IMR-90 (cell line): ENCODE measurements around the gene CDC42BPA. TPM values are rescaled to one million over a fixed set of nuclear protein-coding genes. Genes with fewer than 3 reads are reported as not detected.

Experiments
- ATAC-seq: fragments of 200-7000 bp; cut with Tn5 transposase; 2 replicates; pipeline ENCODE4 v1.9.1; 2020; ENCODE audit warnings: low read depth, mild to moderate bottlenecking, moderate library complexity
- BruUV-seq: library from RNA; stranded (reverse); fragments of 400-500 nt; replicated peaks from 2 replicates; lab custom pipeline; 2021; lab: Mats Ljungman, UMichigan
- CTCF ChIA-PET: fragments of 300-600 bp; formaldehyde crosslinking; extraction: SDS; loops from one replicate; lab custom pipeline; 2021; ENCODE audit warnings: antibody characterized with exemption; lab: Yijun Ruan, JAX
- POLR2A ChIA-PET: fragments of 300-600 bp; sonication (Branson Sonifier 250); formaldehyde crosslinking; loops from one replicate; lab custom pipeline; 2022; ENCODE audit warnings: antibody characterized with exemption; ENCODE audit not compliant: unreplicated experiment; lab: Charles Lee
- DNase-seq: peaks from one replicate; pipeline ENCODE4 v3.0.0; 2013
- H2AFZ ChIP-seq: replicated peaks from 2 replicates; pipeline ENCODE3; 2013; ENCODE audit warnings: low read length, mild to moderate bottlenecking; ENCODE audit not compliant: poor library complexity
- H2AK5ac ChIP-seq: 2 replicates; pipeline ENCODE4 v1.6.1; 2013; ENCODE audit warnings: low read depth, low read length, inconsistent platforms
- H2AK9ac ChIP-seq: replicated peaks from 2 replicates; pipeline ENCODE3; 2013; ENCODE audit warnings: mild to moderate bottlenecking, low read depth, low read length, moderate library complexity; ENCODE audit not compliant: poor library complexity
- H2BK120ac ChIP-seq: 2 replicates; pipeline ENCODE4 v1.6.1; 2013; ENCODE audit warnings: low read depth, low read length, inconsistent platforms
- H2BK15ac ChIP-seq: 3 replicates; pipeline ENCODE4 v1.6.1; 2013; ENCODE audit warnings: low read depth, low read length, inconsistent platforms
- H2BK20ac ChIP-seq: 2 replicates; pipeline ENCODE4 v1.6.1; 2013; ENCODE audit warnings: low read depth, mild to moderate bottlenecking, inconsistent platforms, low read length, moderate library complexity
- H2BK5ac ChIP-seq: 2 replicates; pipeline ENCODE4 v1.6.1; 2013; ENCODE audit warnings: mild to moderate bottlenecking, low read depth, low read length, inconsistent platforms; ENCODE audit not compliant: poor library complexity, severe bottlenecking
- H3K14ac ChIP-seq: replicated peaks from 2 replicates; pipeline ENCODE4 v1.6.1; 2013; ENCODE audit warnings: low read depth, low read length, inconsistent platforms
- H3K18ac ChIP-seq: 2 replicates; pipeline ENCODE4 v1.6.1; 2013; ENCODE audit warnings: low read depth, low read length, control low read depth
- H3K23ac ChIP-seq: 2 replicates; pipeline ENCODE4 v1.6.1; 2013; ENCODE audit warnings: low read depth, low read length, inconsistent platforms
- H3K27ac ChIP-seq: 2 replicates; pipeline ENCODE4 v1.5.1; 2013; ENCODE audit warnings: mild to moderate bottlenecking, control low read depth, low read length; ENCODE audit not compliant: insufficient read depth
- H3K27me3 ChIP-seq: 2 replicates; pipeline ENCODE4 v1.6.1; 2013; ENCODE audit warnings: low read length; ENCODE audit not compliant: control insufficient read depth, insufficient read depth
- H3K36me3 ChIP-seq: 2 replicates; pipeline ENCODE4 v1.6.1; 2013; ENCODE audit warnings: low read length, mixed read lengths; ENCODE audit not compliant: control insufficient read depth, insufficient read depth
- H3K4ac ChIP-seq: 2 replicates; pipeline ENCODE4 v1.6.1; 2013; ENCODE audit warnings: low read depth, low read length, inconsistent platforms
- H3K4me1 ChIP-seq: 2 replicates; pipeline ENCODE4 v1.6.1; 2013; ENCODE audit warnings: low read length, mixed read lengths; ENCODE audit not compliant: control insufficient read depth, insufficient read depth
- H3K4me2 ChIP-seq: 2 replicates; pipeline ENCODE4 v1.6.1; 2013; ENCODE audit warnings: low read depth, mild to moderate bottlenecking, control low read depth, low read length, moderate library complexity
- H3K4me3 ChIP-seq: 2 replicates; pipeline ENCODE4 v1.5.1; 2013; ENCODE audit warnings: low read depth, mild to moderate bottlenecking, control low read depth, low read length, moderate library complexity; ENCODE audit not compliant: insufficient read depth
- H3K56ac ChIP-seq: 2 replicates; pipeline ENCODE4 v1.6.1; 2013; ENCODE audit warnings: low read length, inconsistent platforms; ENCODE audit not compliant: insufficient read depth; ENCODE audit errors: extremely low read depth
- H3K79me1 ChIP-seq, 2 experiments: 2 replicates each; pipeline ENCODE4 v1.6.1; 2013; ENCODE audit warnings: low read length in 2 of 2, inconsistent platforms in 1 of 2, low read depth in 1 of 2
- H3K9ac ChIP-seq: 2 replicates; pipeline ENCODE4 v1.6.1; 2013; ENCODE audit warnings: low read depth, low read length, control low read depth
- H3K9me1 ChIP-seq: 2 replicates; pipeline ENCODE4 v1.6.1; 2013; ENCODE audit warnings: low read length, inconsistent platforms; ENCODE audit not compliant: insufficient read depth
- H3K9me3 ChIP-seq: 2 replicates; pipeline ENCODE4 v1.6.1; 2013; ENCODE audit warnings: low read length; ENCODE audit not compliant: control insufficient read depth, insufficient read depth
- H4K20me1 ChIP-seq: 2 replicates; pipeline ENCODE4 v1.6.1; 2013; ENCODE audit warnings: low read length, inconsistent platforms; ENCODE audit not compliant: insufficient read depth
- H4K5ac ChIP-seq: 2 replicates; pipeline ENCODE4 v1.6.1; 2013; ENCODE audit warnings: mild to moderate bottlenecking, low read depth, low read length, control low read depth
- H4K8ac ChIP-seq, 2 experiments: 2 replicates each; pipeline ENCODE4 v1.6.1; 2013; ENCODE audit warnings: low read depth in 2 of 2, low read length in 2 of 2, control low read depth in 1 of 2, inconsistent platforms in 1 of 2
- H4K91ac ChIP-seq: 2 replicates; pipeline ENCODE4 v1.6.1; 2013; ENCODE audit warnings: low read depth, low read length, inconsistent platforms; ENCODE audit not compliant: insufficient read depth
- BHLHE40 ChIP-seq: fragments of 150-350 bp; IDR thresholded peaks from 2 replicates; pipeline ENCODE4 v1.6.1; 2016; ENCODE audit warnings: mild to moderate bottlenecking, low read depth, low read length
- CEBPB ChIP-seq: IDR thresholded peaks from 2 replicates; pipeline ENCODE4 v1.6.1; 2012; ENCODE audit warnings: low read depth, low read length, improper control_type of control experiment
- CHD1 ChIP-seq: IDR thresholded peaks from 2 replicates; pipeline ENCODE4 v1.6.1; 2012; ENCODE audit warnings: low read depth, low read length, improper control_type of control experiment
- CTCF ChIP-seq: conservative IDR thresholded peaks from 2 replicates; pipeline ENCODE4 v1.5.1; 2012; ENCODE audit warnings: mild to moderate bottlenecking, low read depth, low read length, improper control_type of control experiment
- ELK1 ChIP-seq: fragments of 150-350 bp; IDR thresholded peaks from 2 replicates; pipeline ENCODE4 v1.6.1; 2016; ENCODE audit warnings: low read depth, mild to moderate bottlenecking, low read length, moderate library complexity, borderline replicate concordance
- FOS ChIP-seq: fragments of 150-350 bp; IDR thresholded peaks from 2 replicates; pipeline ENCODE4 v1.6.1; 2016; ENCODE audit warnings: low read depth, low read length
- MAFK ChIP-seq: IDR thresholded peaks from 2 replicates; pipeline ENCODE4 v1.6.1; 2012; ENCODE audit warnings: low read depth, low read length, improper control_type of control experiment
- MAZ ChIP-seq: IDR thresholded peaks from 2 replicates; pipeline ENCODE4 v1.6.1; 2012; ENCODE audit warnings: low read depth, mild to moderate bottlenecking, low read length, improper control_type of control experiment, moderate library complexity, borderline replicate concordance
- MXI1 ChIP-seq: IDR thresholded peaks from 2 replicates; pipeline ENCODE4 v1.6.1; 2012; ENCODE audit warnings: low read depth, mild to moderate bottlenecking, low read length, moderate library complexity, borderline replicate concordance
- NFE2L2 ChIP-seq: fragments of 150-350 bp; IDR thresholded peaks from 2 replicates; pipeline ENCODE4 v1.6.1; 2016; ENCODE audit warnings: low read depth, mild to moderate bottlenecking, low read length
- POLR2A ChIP-seq: IDR thresholded peaks from 2 replicates; pipeline ENCODE4 v1.6.1; 2012; ENCODE audit warnings: mild to moderate bottlenecking, low read depth, low read length
- RAD21 ChIP-seq: IDR thresholded peaks from 2 replicates; pipeline ENCODE4 v1.6.1; 2012; ENCODE audit warnings: low read length, improper control_type of control experiment
- RCOR1 ChIP-seq: IDR thresholded peaks from 2 replicates; pipeline ENCODE4 v1.6.1; 2012; ENCODE audit warnings: mild to moderate bottlenecking, low read length, improper control_type of control experiment; ENCODE audit not compliant: insufficient replicate concordance
- RFX5 ChIP-seq: IDR thresholded peaks from 2 replicates; pipeline ENCODE4 v1.8.0; 2012; ENCODE audit warnings: low read depth, mild to moderate bottlenecking, low read length, moderate library complexity
- SMC3 ChIP-seq: fragments of 150-350 bp; IDR thresholded peaks from 2 replicates; pipeline ENCODE4 v1.6.1; 2016; ENCODE audit warnings: low read depth, mild to moderate bottlenecking, antibody characterized with exemption, low read length, moderate library complexity
- USF2 ChIP-seq: fragments of 150-350 bp; IDR thresholded peaks from 2 replicates; pipeline ENCODE4 v1.6.1; 2017; ENCODE audit warnings: mild to moderate bottlenecking, antibody characterized with exemption, low read length, low read depth
- WGBS, 2 experiments: methylation state at CpG; one replicate each; pipeline versions ENCODE4 v1.1.5 to v1.1.7; 2013; ENCODE audit warnings: missing lambda C conversion rate in 2 of 2; ENCODE audit not compliant: insufficient read length in 1 of 2; ENCODE audit errors: extremely low coverage in 2 of 2; 5-methylcytosine and 5-hydroxymethylcytosine counted together
- dilution Hi-C: fragments of 300-500 bp; cut with HindIII; formaldehyde crosslinking; loops from one replicate; pipeline ENCODE4 v1.14.3; 2018; ENCODE audit warnings: low sequenced_read_pairs; ENCODE audit not compliant: unreplicated experiment
- in situ Hi-C: fragments of 300-500 bp; cut with MboI; formaldehyde crosslinking; loops from 3 replicates; pipeline ENCODE4 v1.14.3; 2019; ENCODE audit warnings: low sequenced_read_pairs, inconsistent platforms, mixed read lengths
- intact Hi-C: fragments of 100-400 bp; cut with micrococcal nuclease; formaldehyde crosslinking; loops from 2 replicates; pipeline ENCODE4 v1.10.0; 2022
- polyA plus RNA-seq, 3 experiments: library from polyadenylated mRNA; depleted of rRNA; stranded (reverse); fragments of >200 nt; gene quantifications; 2 replicates each; pipeline ENCODE4 v1.2.3, GENCODE V29; 2012; ENCODE audit warnings: low replicate concordance in 1 of 3
- total RNA-seq: library from RNA; depleted of rRNA; stranded (reverse); fragments of >200 nt; gene quantifications from 2 replicates; pipeline ENCODE4 v1.2.3, GENCODE V29; 2012

The CDC42BPA gene
- total and polyA plus RNA-seq, 2 of the 4 experiments (the other 2 are of a cell fraction), result 9.4 to 27.8 TPM

DNA sequence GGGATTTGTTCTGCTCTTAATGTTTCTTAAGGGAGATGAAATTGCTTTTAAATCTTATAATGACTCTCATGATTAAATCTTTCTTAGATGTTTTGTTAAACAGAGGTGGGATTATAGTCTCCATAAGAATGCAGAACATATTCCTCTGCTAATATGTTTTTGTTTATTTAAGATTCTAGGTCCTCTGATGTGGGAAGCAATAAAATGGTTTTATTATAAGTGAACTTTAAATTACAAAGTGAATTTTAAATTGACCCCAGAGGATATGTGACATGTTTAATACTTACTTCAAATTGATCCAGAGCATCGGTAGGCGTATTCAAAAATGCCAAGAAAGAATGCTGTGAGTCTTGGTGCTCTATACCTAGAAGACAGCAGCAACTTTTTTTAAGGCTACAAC lies 248.8 kb downstream of the CDC42BPA start:
- H3K4me2 ChIP-seq, result no peak overlapping the region
- DNase-seq (no peak), ATAC-seq (no peak)
- no peak overlapping the region for H2AFZ ChIP-seq
- BruUV-seq, result no TSS peak
- H3K4me1 ChIP-seq, result 0 out of 2 replicates have a peak, but pooled peaks cover 2% of the 10 kb centered on the region
- no CpG with 5 or more reads among the region's 2 CpGs for WGBS, 2 experiments
- no peak overlapping the region for H4K5ac ChIP-seq
- intact Hi-C loops (no loop called here), dilution Hi-C loops (no loop called here), in situ Hi-C loops (no loop called here)
- H3K9ac ChIP-seq, result no peak overlapping the region
- H3K56ac ChIP-seq, result no peak overlapping the region
- no peak overlapping the region for H3K18ac ChIP-seq
- no peak overlapping the region for H2AK5ac ChIP-seq
- no peaks in the 10 kb centered on the region for H3K27me3 ChIP-seq
- no peak overlapping the region for H2BK20ac ChIP-seq
- H3K23ac ChIP-seq, result no peak overlapping the region
- H3K4me3 ChIP-seq, result no peak overlapping the region
- no peak overlapping the region for H4K91ac ChIP-seq
- H4K8ac ChIP-seq, result no peak overlapping the region
- H3K9me3 ChIP-seq, result no peaks in the 10 kb centered on the region
- ChIA-PET POLR2A (interaction anchor here (0.6 kb wide), 1 partner anchor 30 kb away, joined by 3 read pairs; no protein-coding TSS in a partner anchor), CTCF (interaction anchor here (0.7 kb wide), 1 partner anchor 443 kb away, joined by 4 read pairs; no protein-coding TSS in a partner anchor)
- no peak overlapping the region for H2BK120ac ChIP-seq
- peaks cover 3% of the 10 kb centered on the region; the same call in 1 of the 2 replicates for H3K36me3 ChIP-seq
- no peak overlapping the region for H2AK9ac ChIP-seq
- H3K27ac ChIP-seq, result no peak overlapping the region
- H4K20me1 ChIP-seq, result no peaks in the 10 kb centered on the region
- H3K14ac ChIP-seq, result no peak overlapping the region
- no peak for TF ChIP-seq CEBPB
- no peak for TF ChIP-seq RFX5
- no peak for TF ChIP-seq RAD21
- TF ChIP-seq BHLHE40, result no peak
- no peak for TF ChIP-seq MAZ
- TF ChIP-seq CHD1, result no peak
- TF ChIP-seq FOS, result no peak
- no peak for TF ChIP-seq RCOR1
- TF ChIP-seq NFE2L2, result no peak
- no peak for TF ChIP-seq SMC3
- TF ChIP-seq CTCF, result no peak
- no peak for TF ChIP-seq ELK1
- no peak for TF ChIP-seq USF2
- TF ChIP-seq MAFK, result no peak
- TF ChIP-seq POLR2A, result no peak
- no peak for TF ChIP-seq MXI1
- H2BK5ac ChIP-seq, result no peak overlapping the region
- no peak overlapping the region for H2BK15ac ChIP-seq
- H3K4ac ChIP-seq, result no peak overlapping the region
- no peaks in the 10 kb centered on the region for H3K9me1 ChIP-seq
- H3K79me1 ChIP-seq, result no peaks in the 10 kb centered on the region; a peak in 1 of 4 replicates
